ENCODE results near the gene TNFRSF14.

GRCh38 chr1:2526824-2527555 lies 29.2 kb upstream of the TNFRSF14 start:
- TF ChIP-seq, protein P1, sequence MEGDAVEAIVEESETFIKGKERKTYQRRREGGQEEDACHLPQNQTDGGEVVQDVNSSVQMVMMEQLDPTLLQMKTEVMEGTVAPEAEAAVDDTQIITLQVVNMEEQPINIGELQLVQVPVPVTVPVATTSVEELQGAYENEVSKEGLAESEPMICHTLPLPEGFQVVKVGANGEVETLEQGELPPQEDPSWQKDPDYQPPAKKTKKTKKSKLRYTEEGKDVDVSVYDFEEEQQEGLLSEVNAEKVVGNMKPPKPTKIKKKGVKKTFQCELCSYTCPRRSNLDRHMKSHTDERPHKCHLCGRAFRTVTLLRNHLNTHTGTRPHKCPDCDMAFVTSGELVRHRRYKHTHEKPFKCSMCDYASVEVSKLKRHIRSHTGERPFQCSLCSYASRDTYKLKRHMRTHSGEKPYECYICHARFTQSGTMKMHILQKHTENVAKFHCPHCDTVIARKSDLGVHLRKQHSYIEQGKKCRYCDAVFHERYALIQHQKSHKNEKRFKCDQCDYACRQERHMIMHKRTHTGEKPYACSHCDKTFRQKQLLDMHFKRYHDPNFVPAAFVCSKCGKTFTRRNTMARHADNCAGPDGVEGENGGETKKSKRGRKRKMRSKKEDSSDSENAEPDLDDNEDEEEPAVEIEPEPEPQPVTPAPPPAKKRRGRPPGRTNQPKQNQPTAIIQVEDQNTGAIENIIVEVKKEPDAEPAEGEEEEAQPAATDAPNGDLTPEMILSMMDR (IDR thresholded peaks at IDR 0.05) = no peak
- TF ChIP-seq POLR2A (IDR thresholded peaks at IDR 0.05) (no peak), POLR2AphosphoS5 (IDR thresholded peaks at IDR 0.05) (no peak)

Measured in breast epithelium (tissue), 3 donors.